H54 (cell line): ENCODE data around the gene TGDS.
A peak's percentile ranks its signal among the peaks of the same experiment; 100 is the strongest.
"Not testable (repeated sequence)": the region's sequence is repeated elsewhere in the genome, so short reads cannot be mapped to it uniquely, and the experiment has no call there.

Experiments
- DNase-seq: peaks from one replicate; pipeline ENCODE4 v3.0.0; 2011; ENCODE audit warnings: low spot score, mixed read lengths; ENCODE audit not compliant: insufficient read length
- FAIRE-seq: peaks from 3 replicates; lab custom pipeline; 2011; peaks lifted over from hg19 to GRCh38; lab: Jason Lieb, UNC
- POLR2A ChIP-seq: IDR thresholded peaks from 2 replicates; pipeline ENCODE4 v1.6.1; 2011; ENCODE audit warnings: low read depth, mild to moderate bottlenecking, low read length

TGDS gene

GRCh38 chr13:94552095-94552494 lies 43.9 kb downstream of the TGDS start:
- no peak for TF ChIP-seq POLR2A
- no peak for DNase-seq
- no peak for FAIRE-seq

DNA sequence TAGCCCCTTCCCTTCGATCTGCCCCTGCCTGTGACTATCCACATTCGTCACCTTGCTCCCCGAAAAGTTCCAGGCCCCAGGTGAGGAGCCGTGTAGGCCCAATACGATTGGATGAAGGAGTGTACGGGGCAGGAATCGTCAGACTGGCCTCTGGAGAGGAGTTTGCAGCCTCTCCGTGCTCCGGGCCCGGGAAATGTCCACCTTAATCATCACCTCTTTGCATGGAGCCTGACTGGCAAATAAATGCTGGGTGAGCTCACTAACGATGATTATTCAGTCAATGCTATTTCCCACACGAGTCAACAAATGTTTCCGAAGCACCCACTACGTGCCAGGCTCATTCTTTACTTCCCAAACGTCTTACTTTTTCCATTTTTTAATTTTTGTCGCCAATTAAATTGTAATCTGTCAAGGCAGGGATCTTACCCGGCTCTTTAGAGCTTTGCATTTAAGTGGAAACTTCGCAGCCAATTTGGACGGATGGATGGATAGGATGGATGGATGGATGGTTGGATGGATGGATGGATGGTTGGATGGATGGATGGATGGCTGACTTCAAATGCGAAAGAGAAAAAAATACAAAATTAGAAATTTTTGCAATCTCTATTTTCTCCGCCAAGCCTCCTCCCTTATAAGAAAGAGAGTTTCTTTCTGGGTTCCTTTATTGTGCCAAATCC lies 45.8 kb downstream of the TGDS start:
- DNase-seq, result peak; percentile 65
- FAIRE-seq, result peak; percentile 38
- TF ChIP-seq POLR2A, result no peak

DNA sequence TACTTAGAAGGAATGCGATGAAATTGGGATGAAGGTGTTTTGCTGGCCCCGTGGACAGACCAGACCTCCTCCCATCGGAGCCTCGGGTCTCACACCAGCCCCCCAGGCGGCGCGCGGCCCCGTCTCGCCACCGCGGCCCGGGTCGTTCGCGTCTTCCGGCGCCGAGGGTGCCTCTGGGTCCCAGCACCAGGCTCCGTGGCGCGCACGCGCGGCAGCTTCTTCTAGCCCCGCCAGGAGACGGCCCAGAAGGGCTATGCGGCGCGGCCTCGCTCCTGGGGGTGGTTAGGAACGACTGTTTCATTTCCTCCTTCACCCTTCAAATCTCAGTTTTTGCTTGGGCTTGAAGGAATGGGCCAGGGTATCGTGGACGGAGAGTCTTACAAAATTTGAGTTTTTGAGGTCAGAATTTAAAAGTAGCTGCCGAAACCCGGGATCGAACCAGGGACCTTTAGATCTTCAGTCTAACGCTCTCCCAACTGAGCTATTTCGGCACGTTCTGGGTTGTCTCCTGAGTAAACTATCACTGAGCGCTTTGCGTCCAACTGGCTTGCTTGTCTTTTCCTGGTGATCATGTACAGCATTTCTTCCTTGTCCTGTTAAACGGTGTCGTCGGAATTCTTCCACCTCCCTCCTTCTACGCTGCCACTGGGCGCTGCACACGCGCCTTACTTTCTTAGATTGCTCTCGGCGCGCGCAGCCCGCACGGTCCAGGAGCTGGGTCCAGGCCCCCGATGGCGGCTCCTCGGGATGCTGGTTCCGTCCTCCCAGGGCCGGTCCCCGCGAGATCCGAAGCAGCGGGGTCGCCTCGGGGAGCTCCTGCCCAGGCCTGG lies 46.5 kb downstream of the TGDS start:
- FAIRE-seq, result peak; percentile 96
- TF ChIP-seq POLR2A, result peak; percentile 53
- peak; percentile 93 for DNase-seq

DNA sequence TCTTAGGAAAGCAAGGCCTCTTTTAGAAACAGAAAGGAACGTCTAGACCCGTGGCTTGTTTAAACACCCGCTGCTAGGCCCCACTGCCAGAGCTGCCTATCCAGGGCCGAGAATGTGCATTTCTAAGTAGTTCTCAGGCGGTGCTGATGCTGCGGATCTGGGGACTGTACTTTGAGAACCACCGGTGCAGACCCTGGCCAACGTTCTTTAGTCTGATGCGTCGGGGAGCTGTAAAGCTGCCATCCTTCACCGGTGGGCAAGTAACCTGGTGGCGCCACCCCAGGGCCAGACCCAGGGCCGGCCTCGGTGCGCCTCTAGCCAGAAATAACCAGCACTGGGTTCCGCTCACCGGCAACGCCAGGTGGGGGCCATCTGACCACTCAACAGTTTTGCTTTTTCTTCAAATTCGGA lies 47.1 kb downstream of the TGDS start:
- no peak for FAIRE-seq
- peak; percentile 21 for DNase-seq
- no peak for TF ChIP-seq POLR2A

DNA sequence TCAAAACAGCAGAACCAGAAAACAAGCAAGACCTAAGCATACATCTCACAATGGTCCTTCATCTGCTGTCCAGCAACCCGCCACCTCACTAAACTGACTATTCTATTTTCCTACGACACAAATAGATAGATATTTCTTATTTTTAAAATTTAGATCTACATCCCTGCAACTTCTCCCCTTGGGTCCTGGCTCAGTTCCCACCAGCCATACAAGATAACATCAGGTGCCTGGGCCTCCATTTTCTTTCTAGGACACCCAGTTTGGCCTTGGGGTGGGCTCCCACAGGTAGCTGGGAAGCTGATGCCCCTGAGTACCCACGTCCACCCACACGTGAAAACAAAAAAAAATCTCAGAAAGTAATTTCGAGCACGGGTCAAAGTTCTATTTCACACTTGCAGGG lies 47.6 kb downstream of the TGDS start:
- no peak for FAIRE-seq
- no peak for TF ChIP-seq POLR2A
- DNase-seq, result no peak

- FAIRE-seq (no peak), DNase-seq (no peak)
- TF ChIP-seq POLR2A, result no peak
Measured at GRCh38 chr13:94546061-94546839, 49.7 kb downstream of the TGDS start.

DNA sequence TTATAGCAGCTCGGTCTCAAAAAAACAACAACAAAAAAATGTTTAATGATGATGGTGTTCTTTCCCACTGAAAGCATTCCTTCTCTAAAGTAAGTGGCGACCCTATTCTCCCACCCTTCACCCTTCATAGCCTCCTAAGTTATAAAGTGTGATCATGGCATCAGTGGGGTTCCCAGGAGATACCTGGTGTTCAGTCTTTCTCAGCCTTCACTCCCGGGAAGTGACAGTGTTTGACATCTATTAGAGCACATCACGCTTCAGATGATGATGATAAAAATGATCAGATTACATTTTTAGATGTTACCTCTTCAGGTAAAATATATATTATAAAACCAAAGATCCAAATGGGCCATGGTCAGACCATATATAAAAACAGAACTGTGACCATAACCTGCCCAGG lies 51.0 kb downstream of the TGDS start:
- no peak for FAIRE-seq

GRCh38 chr13:94542917-94543316 lies 53.0 kb downstream of the TGDS start:
- no peak for TF ChIP-seq POLR2A
- FAIRE-seq, result no peak
- DNase-seq, result no peak

More for the DNA sequence above, 51.0 kb downstream of the TGDS start:
- TF ChIP-seq POLR2A, result no peak
- no peak for DNase-seq

DNA sequence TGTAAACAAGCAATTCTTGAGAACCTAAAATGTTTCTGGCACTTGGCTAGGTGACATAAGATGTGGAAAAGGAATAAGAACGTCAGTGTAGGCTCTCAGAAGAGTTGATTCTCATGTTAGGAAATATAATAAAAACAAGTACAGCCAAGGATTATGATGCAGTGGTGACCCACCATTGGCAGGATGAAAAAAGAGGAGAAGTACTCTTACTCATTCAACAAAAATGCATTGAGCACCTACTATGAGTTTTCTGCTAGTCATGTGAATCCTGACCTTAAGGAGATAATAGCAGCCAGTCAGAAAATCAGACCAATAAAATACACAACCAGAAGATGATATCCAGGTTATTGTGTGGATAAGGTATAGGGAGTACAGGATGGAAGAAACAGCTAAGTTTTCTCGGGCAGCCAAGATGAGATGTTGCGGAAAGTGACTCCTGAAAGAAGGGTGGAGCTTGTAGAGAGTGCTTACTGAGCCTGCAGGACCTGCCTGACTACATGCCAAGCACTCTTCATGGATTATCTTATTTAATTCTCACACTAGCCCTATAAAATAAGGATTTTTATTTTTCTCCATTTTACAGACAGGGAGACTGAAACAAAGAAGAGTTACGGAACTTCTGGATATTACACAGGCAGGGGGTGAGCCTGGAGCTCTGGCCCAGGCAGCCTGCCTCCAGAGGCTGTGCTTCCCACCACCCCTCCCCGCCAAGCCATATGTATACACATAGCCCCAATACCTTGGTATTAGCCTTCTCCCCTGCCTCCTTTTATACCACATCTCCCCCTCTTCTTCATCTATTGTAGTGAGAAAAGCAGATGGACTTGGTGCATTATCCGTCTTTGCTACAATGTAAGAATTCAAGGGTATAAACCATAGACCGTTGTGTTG lies 58.0 kb downstream of the TGDS start:
- FAIRE-seq (peak; percentile 89), DNase-seq (no peak)
- no peak for TF ChIP-seq POLR2A

- TF ChIP-seq POLR2A, result no peak
- DNase-seq (no peak), FAIRE-seq (no peak)
Measured at GRCh38 chr13:94535775-94536174, 60.2 kb downstream of the TGDS start.

- FAIRE-seq (no peak), DNase-seq (no peak)
- no peak for TF ChIP-seq POLR2A
Measured at GRCh38 chr13:94535231-94535630, 60.7 kb downstream of the TGDS start.

- TF ChIP-seq POLR2A, result no peak
- DNase-seq, result no peak
- no peak for FAIRE-seq
Measured at GRCh38 chr13:94534166-94534565, 61.8 kb downstream of the TGDS start.

DNA sequence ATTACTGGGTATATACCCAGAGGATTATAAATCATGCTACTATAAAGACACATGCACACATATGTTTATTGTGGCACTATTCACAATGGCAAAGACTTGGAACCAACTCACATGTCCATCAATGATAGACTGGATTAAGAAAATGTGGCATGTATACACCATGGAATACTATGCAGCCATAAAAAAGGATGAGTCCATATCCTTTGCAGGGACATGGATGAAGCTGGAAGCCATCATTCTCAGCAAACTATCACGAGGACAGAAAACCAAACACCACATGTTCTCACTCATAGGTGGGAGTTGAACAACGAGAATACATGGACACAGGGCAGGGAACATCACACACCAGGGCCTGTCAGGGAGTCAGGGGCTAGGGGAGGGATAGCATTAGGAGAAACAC lies 63.7 kb downstream of the TGDS start:
- not testable (repeated sequence) for FAIRE-seq, DNase-seq

GRCh38 chr13:94526956-94527355 lies 69.0 kb downstream of the TGDS start:
- not testable (repeated sequence) for FAIRE-seq, DNase-seq
